Left lobe of liver (tissue), 2 donors: ENCODE results near the gene WNT8B. TPM values are rescaled to one million over a fixed set of nuclear protein-coding genes. Genes with fewer than 3 reads are reported as not detected.
A peak's percentile ranks its signal among the peaks of the same experiment; 100 is the strongest.

Source experiments
- ATAC-seq: fragments of 200-7000 bp; cut with Tn5 transposase; one replicate; pipeline ENCODE4 v1.9.1; 2020; ENCODE audit warnings: mild to moderate bottlenecking, moderate library complexity
- DNase-seq: peaks from one replicate; pipeline ENCODE4 v3.0.0-alpha.2; 2020; ENCODE audit warnings: low spot score
- total RNA-seq: library from RNA; stranded (reverse); gene quantifications from one replicate; pipeline ENCODE4 v1.2.1, GENCODE V29; 2021
- donor health status: DM: no; HTN: no; CAD: no; lungs with moderate emphysema.
- donor health status: DM: no; HTN: yes; CAD: no.

WNT8B gene
- total RNA-seq, 1 donor from 2014 or later: not detected

DNA sequence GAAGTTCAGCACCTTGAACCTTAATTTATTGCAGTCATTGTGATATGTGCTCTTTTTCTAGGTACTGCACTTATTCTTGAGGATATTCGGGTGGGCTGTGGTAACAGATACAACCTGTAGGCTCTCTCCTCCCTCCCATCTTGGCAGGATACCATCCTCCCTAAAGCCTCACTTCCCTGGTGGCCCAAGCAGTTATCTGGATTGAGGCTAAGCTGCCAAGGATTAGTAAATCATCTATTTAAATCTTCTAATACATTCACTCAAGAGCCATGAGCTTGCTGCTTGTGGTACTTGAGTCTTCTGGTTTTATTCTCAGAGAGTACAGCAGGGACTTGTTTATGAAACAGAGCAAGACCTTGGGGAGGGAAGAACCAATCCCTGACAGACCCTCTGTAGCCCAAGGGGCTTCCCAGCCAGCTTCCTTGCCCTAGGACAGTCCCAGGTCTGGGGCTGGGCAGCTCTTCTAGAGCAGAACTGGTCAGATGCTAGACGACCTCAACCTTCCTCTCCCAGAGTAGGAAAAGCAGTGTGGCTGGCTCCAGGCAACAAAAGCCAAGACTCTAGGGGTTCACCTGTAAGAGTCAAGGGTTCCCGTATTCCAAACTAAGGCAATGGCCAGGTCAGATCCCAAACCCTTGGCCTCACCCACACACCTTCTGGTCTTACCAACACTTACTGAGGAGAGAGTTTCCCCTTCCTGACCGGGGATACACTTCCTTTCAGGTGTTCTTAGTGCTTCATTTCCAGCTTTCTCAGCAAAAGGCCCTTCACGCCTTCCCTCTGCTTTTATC, 21.3 kb downstream of the WNT8B start:
- no peak for DNase-seq
- no peak for ATAC-seq

DNA sequence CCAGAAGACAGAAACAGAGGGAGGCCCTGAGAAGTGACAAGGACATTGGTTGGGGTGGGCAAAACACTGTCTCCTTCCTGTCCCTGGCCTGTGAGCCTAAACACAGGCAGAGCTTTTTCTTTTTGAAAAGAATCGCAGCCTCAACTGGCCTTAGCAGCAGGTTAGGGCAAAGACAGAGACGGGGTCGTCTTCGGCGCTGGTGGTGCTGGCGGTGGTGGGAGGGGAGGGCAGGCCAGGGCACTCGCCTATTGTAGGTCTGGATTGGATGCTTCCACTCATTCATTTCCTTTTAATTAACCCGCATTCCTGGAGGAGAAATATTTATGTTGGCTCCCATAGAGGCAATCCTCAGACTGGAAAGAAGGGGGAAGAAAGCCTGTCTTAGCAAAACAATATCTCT, 22.6 kb downstream of the WNT8B start:
- no peak for DNase-seq
- no peak for ATAC-seq

DNA sequence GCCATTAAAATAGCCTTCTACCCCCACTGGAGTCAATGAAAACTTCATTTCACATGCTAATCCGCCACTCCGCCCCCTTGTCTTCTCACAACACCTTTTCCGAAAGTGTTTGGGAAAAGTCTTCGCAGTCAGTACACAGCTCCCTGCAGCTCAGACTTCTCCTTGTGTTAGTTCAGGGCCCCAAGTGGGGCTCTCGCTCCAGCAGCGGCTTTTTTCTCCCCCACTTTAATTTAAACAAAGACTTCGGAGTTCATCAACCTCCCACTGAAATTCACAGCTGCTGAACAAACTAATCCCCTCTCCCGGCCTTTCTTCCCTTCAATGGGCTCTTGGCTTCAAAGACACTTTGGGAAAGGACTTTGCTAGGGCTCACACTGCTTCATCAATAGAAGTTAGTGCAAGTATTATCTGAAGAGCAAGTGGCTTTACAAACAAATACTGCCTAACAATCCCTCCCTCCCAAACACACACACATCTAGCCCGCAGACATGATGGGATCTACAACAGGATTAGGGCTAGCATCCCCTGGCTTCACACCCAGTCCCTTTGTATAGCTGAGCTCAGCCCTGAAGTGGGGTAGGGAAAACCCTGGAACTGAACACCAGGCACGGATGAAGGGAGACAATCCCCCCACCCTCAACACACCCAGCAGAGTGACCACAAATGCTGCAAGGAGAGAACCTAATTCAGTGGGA, 23.1 kb downstream of the WNT8B start:
- ATAC-seq: no peak
- no peak for DNase-seq

DNA sequence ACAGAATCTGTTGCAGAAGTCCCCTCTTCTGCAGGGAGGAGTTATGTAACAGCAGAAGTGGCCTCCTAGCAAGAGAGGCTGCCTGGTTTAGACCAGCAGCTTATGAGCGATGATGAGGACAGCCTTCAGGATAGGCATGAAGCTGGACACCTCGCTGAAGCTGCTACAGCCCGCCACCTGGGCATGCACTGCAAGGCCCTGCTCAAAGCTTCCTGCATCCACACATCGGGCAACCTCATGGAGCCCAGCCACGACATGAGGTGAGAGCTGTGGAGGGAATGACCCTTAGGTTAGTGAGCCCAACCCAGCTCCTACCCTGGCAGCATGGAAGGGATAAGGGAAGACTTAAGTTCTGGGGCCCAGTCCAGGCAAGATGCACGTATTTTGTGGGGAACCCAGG, 24.7 kb downstream of the WNT8B start:
- ATAC-seq (no peak), DNase-seq (no peak)

DNA sequence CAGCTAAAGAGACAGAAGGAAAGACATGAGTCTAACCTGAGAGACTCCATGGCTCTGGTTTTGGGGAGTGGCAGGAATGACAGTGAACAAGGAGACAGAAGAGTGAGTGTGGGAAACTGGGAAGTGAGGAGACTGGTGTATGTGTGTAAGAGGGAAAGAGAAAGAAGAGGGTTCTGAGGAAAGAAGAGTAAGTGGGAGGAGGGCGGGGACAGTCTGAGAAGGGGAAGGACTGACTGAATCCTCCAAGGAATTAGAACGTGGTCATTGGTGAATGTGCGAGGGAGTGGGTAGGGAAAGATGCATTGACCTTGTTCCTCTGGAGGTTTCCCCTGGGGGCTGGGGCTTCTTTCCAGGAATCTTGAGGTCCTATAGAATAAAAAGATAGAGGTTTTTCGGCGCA, 26.6 kb downstream of the WNT8B start:
- no peak for ATAC-seq
- no peak for DNase-seq

DNA sequence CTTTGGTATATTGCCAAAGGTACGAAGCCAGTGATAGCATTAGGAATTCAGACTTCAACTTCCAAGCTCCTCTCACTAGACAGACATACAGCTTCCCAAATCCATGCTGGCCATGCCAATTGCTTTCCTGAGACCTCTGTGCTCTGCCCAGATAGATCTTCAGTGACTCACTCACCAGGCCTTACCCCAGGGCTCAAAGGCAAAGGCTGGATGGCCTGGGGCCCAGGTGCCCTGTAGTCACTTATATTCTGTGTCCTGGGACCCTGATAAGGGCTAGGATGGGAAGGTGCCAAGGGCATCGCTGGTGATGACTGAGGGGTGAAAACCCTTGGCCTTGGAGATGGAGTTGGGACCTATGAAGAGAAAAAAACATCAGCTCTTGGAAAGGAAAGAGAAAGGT, 27.7 kb downstream of the WNT8B start:
- ATAC-seq (no peak), DNase-seq (no peak)

DNA sequence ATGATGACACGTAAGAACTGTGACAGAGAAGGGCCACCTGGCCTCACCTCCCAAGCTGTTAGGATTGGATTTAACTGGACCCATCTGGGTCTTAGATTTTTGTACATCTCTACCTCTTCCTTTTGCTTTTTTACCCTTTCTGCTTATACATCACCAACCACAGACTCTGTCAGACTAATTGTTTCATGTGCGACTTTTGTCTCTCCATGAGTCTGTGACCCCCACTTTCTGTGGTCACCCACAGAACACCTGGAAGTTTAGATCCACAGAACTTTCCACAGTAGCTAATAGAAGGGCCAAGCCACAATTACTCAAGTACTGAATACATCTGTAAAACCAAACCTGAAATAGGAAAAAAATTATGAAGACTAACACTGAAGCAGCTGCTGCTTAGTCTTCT, 33.8 kb downstream of the WNT8B start:
- ATAC-seq (no peak), DNase-seq (no peak)

DNA sequence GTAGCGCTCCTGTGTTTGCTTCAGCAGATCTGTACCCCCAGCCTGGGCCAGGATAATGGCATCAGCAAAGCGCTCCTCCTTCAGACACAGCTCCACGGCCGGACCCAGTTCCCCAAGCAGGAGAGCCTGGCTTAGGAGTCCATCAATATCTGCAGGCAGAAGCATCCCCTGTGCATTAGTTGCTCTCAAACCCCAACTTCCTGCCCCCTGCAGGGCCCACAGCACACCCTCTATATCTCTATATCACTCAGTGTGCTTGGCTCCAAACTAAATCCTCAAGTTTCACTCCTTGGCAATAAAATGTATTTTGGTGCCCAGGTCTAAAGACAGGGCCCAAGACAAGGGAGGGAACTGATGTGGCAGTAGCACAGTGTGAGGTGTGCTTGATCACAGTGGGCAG, 35.2 kb downstream of the WNT8B start:
- ATAC-seq (no peak), DNase-seq (no peak)

DNA sequence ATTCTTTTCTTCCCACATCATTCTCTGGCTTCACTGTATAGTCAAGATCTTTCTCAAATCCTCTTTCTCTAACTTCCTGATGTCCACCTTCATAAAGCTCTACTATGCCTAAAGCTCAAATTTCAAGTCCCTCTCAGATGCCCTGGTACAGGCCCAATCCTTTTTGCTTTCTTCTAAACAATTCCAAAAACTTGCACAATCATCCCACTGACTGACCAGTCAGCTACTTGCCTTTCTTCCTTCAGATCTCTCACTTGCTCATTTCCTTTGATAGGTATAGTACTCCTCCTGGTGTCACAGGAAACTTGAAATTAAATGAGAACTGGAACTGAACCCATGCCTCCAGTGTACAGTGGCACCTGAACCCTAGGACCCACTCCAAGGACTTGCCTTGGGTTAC, 38.6 kb downstream of the WNT8B start:
- DNase-seq (no peak), ATAC-seq (no peak)

DNA sequence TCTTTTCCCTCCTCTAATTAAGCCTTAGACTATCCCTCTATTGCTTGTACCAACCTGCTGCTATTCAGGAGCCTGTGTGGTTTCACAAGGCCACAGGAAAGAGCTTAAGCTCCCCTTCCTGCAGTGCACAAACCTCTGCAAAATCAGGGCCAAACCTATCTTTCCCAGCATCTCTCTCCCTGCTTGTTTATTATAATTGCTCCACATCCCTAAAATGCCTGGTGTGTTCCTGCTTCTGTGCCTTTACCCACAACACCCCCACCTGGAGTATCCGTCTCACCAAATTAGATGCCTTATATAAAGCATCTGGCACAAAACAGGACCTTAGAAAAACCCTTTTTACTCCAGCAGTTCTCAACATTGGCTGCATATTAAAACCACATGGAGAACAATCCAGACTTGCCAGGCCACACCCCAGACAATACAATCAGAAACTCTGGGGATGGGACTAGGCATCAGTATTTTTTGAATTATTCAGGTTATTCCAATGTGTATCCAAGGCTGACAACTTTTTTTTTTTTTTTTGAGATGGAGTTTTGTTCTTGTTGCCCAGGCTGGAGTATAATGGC, 40.2 kb downstream of the WNT8B start:
- ATAC-seq (no peak), DNase-seq (no peak)

DNA sequence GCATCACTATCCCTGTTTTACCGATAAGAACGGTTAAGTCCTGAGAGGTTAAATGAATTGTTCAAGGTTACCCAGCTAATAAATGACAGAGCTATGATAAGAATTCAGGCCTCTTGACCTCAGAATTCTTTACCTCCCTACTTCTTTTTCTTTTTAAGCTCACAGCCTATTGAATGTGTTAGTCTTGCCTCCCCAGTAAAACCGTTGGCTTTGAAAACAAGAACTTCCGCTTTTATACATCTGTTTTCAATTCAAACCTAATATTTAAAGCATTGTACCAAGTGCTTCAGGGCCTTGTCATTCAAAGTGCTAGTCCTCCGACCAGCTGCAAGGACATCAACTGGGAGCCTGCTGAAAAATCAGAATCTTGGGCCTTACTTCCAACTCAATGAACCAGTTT, 41.3 kb downstream of the WNT8B start:
- ATAC-seq: no peak
- DNase-seq: no peak

DNA sequence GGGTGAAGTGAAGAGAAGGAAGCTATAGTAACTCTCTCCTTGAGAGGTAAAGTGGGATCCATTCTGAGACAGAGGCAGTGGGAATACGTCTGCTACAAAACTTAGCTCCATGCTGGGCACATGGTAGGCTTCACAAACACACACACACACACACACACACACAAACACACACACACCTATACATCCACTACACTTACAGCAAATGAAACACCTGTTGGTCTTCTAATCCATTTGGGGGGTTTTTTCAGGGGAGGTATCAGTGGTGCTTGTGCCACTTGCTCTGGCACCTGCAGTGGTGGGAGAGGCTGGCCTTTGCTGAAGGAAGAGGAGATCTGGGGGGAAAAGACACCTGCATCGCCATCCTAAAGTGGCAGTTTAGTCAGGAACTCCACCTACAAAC, 42.4 kb downstream of the WNT8B start:
- ATAC-seq (no peak), DNase-seq (no peak)

DNA sequence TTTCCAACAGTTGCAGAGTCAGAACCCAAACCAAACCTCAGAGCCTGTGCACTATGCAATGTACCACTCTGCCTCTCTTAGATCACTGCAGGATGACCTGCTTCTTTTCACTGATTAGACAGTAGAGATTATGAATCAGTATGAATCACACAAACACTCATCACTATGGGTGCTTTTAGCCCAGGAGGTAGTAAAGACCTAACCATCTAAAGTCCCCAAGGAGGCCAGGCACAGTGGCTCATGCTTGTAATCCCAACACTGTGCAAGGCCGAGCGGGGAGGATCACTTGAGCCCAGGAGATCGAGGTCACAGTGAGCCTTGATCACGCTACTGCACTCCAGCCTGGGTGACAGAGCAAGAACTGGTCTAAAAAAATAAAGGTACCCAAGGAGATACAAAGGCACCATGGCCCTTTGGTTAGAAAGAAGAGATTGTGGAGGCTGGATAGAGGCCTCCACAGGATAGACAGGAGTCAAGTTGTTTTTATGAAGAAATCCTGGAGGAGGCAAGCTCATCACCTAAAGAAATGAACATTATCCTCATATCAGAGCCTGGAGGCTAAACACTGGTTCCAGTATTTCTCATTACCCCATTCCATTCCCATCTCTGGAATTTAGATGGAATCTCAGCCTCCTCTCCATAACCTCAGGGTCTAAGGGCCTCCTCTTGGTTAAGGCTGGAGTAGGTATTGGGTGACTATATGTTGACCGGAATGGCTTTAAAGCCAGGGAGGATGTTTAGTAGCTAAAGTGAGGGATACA, 44.0 kb downstream of the WNT8B start:
- ATAC-seq (no peak), DNase-seq (no peak)

DNA sequence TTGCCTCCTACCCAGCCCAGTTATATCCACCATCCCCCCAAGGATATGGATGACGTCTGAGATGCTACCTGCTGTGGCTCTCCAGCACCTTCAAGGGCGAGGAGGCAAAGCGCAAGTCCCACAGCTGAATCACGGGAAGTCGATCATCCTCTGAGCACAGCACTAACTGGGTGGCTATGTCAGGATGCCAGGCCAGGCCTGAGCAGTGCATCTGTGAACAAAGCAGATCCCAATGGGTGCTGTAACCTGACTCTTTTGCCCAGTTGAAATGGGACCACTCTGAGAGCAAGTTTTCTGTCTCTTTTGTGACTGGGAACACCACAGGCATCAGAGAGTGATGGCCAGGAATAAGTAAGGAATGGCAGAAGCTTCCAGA, 44.5 kb downstream of the WNT8B start:
- DNase-seq (no peak), ATAC-seq (no peak)

DNA sequence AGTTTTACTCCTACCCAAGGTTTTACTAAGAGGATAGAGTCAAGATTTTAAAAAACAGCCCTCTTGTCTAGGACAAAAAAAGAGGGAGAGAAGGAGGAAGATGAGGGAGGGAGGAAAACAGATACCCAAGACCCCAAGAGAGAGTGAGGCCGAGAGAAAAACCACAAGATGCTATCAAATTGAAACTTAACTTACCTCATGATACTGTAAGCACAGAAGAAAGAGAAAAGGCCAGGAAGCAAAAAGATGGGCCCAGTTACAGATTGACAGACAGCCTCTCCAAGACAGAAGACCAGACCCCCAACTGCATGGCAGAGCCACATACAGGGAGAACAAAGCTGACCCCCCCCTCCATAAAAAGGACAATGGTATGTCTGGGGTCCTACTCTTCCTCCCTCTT, 45.5 kb downstream of the WNT8B start:
- DNase-seq (no peak), ATAC-seq (no peak)

DNA sequence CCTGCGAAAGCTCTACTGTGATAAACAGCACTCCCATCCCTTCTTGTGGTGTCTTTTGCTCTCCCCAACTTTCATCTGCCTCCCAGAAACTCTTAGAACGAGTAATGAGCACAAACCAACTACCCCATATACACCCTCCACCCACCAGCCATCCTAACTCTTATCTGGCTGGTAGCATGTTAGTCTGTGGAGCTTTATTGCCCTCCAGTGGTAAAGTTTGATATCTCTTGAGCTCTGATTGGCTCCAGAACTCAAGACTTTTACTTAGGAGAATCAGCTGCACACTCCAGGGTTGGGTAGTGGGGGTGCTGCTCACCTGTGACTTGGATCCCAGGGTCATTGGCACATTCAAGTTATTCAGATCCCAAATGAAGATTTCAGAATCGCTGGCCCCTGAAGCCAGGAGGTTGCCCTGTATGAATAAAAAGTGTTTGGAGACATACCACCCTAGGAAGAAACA, 45.9 kb downstream of the WNT8B start:
- DNase-seq (no peak), ATAC-seq (peak; percentile 85)

DNA sequence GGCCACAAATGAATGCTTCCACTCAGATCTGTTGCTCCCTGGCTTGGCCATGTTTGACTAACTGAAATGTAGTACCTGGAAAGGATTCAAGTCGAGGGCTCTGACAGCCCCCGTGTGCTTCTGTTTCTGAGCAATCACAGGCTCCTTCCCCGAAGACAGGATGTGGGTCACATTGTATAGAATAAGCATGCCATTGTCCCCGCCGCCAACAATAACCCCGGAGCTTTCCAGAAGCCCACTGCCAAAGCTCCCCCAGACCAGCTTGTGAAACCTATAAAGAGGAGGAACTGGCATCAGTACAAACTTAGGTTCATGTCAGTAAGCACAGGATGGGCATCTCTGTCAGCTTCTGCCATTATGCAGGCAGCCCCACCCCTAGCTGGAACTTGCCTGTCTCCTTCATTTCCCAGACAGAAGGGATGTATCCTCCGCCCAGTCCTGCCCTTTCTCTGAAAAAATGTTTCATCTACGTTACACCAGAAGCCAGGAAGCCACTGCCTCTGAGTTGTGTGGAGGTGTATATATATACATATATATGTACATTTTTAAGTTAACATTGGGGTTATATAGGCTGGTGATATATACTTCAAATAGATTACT, 46.5 kb downstream of the WNT8B start:
- ATAC-seq: no peak
- DNase-seq: no peak

DNA sequence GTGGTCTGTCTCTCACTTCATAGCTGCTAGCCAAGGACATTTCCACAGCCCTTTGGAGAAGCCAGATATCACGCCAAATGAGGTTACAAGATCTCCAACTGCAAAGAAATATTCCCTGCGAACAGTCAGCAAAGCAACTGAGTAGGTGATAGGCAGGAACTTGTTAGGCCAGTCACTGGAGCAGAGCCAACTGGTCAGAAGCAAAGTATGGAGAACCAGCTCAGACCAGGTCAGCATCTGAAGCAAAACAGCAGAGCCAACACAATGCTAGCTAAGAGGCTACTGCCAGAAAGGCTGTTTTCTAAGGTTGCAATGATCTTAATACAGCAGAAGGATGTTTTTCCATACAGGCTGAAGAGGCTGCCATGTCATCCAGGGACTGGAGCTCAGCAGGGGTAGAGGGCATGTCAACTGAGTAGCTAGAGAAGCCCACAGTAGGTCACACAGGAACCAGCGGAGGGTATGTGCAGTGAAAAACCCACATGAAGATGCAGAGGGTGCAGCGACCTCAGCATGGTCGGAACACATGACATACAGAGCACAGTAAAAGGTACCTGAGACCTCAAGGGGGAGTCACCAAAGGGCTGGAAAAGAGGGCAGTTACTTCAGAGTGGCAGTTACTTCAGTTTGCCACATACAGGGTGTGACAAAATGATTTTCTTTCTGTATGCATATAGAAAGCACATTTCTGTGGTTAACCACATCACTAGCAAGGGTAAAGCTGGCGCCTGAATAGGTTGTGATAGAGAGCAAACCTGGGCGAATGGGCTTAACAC, 47.9 kb downstream of the WNT8B start:
- DNase-seq: no peak
- ATAC-seq: no peak

DNA sequence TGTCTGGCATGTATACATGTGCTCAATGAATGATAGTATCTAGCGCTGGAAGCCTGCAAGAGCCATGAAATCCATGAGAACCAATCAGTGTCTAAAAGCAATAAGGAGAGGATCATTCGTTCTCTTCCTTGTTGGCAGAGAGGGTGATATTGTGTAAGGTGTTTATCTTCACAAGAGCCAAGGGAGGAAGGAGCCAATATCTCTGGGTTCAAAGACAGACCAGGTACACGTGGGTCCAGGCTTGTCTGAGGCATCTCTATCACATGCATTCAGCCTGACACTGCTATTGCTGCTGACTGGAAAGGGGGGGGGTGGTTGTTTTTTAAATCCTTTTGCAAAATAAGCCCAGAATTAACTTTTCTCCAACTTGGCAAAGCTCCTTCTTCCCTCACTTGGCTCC, 52.8 kb downstream of the WNT8B start:
- ATAC-seq (peak; percentile 5), DNase-seq (peak; percentile 52)

DNA sequence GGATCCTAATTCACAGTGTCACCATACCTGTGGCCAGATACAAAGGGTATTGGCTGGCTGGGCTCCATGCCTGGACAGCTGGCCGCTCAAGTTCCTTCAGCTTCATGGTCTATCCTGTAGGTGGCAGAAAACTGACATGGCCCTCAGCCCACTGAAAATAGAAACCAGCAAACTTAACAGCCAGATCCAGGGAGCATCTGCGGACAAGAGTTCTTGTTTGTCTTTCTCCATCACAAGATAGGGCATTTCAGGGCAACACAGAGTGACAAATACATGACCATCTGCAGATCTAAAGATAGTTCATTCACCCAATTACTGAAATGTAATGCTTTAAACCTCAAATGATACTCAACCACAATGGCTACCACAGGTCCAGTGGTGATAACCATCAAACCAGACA, 54.0 kb downstream of the WNT8B start:
- DNase-seq (peak; percentile 80), ATAC-seq (peak; percentile 75)
